Measurements from ENCODE around the gene MIB2.
A peak's percentile ranks its signal among the peaks of the same experiment; 100 is the strongest.
"Not testable (repeated sequence)": the region's sequence is repeated elsewhere in the genome, so short reads cannot be mapped to it uniquely, and the experiment has no call there.

MIB2 gene

GRCh38 chr1:1658583-1659549 is 43.6 kb downstream of the MIB2 start, which contains the start of gene CDK11B:
Gene CDK11B, minus strand, starts transcription at chr1:1659004. Its CDS starts 1,519 bp downstream, at chr1:1657485.
- peak; percentile 70 for DNase-seq (ENCODE audit: low read depth)

GRCh38 chr1:1662392-1662791 is 47.1 kb downstream of the MIB2 start:
- not testable (repeated sequence) for DNase-seq (ENCODE audit: low read depth)

- DNase-seq (ENCODE audit: low read depth), result not testable (repeated sequence)
These were observed 47.7 kb downstream of the MIB2 start for GRCh38 chr1:1662830-1663560.

GRCh38 chr1:1664318-1664717 is 49.0 kb downstream of the MIB2 start:
- not testable (repeated sequence) for DNase-seq (ENCODE audit: low read depth)

- no peak for DNase-seq (ENCODE audit: low read depth)
These were observed 49.9 kb downstream of the MIB2 start for GRCh38 chr1:1664941-1665814.

GRCh38 chr1:1665815-1666251 is 50.5 kb downstream of the MIB2 start:
- no peak for DNase-seq (ENCODE audit: low read depth)

- no peak for DNase-seq (ENCODE audit: low read depth)
These were observed 51.2 kb downstream of the MIB2 start for GRCh38 chr1:1666526-1666925.

GRCh38 chr1:1669468-1670440 is 54.5 kb downstream of the MIB2 start:
- no peak for DNase-seq (ENCODE audit: low read depth)

GRCh38 chr1:1670866-1671265 is 55.6 kb downstream of the MIB2 start:
- DNase-seq (ENCODE audit: low read depth), result no peak

- DNase-seq (ENCODE audit: low read depth), result no peak
These were observed 56.2 kb downstream of the MIB2 start for GRCh38 chr1:1671365-1672119.

- DNase-seq (ENCODE audit: low read depth), result no peak
These were observed 57.1 kb downstream of the MIB2 start for GRCh38 chr1:1672181-1672965.

- DNase-seq (ENCODE audit: low read depth), result not testable (repeated sequence)
These were observed 59.5 kb downstream of the MIB2 start for GRCh38 chr1:1674806-1675205.

GRCh38 chr1:1675218-1675617 is 59.9 kb downstream of the MIB2 start:
- not testable (repeated sequence) for DNase-seq (ENCODE audit: low read depth)

- not testable (repeated sequence) for DNase-seq (ENCODE audit: low read depth)
These were observed 60.8 kb downstream of the MIB2 start for GRCh38 chr1:1676087-1676486.

- no peak for DNase-seq (ENCODE audit: low read depth)
These were observed 62.6 kb downstream of the MIB2 start for GRCh38 chr1:1677718-1678580.

GRCh38 chr1:1678581-1679380 is 63.5 kb downstream of the MIB2 start:
- no peak for DNase-seq (ENCODE audit: low read depth)

Data from non-pigmented ciliary epithelial cell (primary cell).